Suprapubic skin (tissue), 4 donors: ENCODE measurements around the gene OR2T5.
"Not testable (repeated sequence)": the region's sequence is repeated elsewhere in the genome, so short reads cannot be mapped to it uniquely, and the experiment has no call there.

Source experiments
- CTCF ChIP-seq, 2 donors: fragments of 200-600 bp in 1 of 2; fragments of 450-650 bp in 1 of 2; sonication (generic) in 1 of 2; IDR thresholded peaks; one replicate each; pipeline ENCODE4 v1.5.1; 2016 to 2019; ENCODE audit warnings: antibody characterized with exemption in 2 of 2, mild to moderate bottlenecking in 1 of 2, moderate library complexity in 1 of 2
- EP300 ChIP-seq: sonication (generic); formaldehyde crosslinking; IDR thresholded peaks from one replicate; pipeline ENCODE4 v1.6.1; 2017; ENCODE audit warnings: antibody characterized with exemption
- POLR2A ChIP-seq, 2 donors: fragments of 450-650 bp; IDR thresholded peaks; one replicate each; pipeline ENCODE4 v1.6.1; 2017; ENCODE audit warnings: antibody characterized with exemption in 2 of 2, mild to moderate bottlenecking in 2 of 2, moderate library complexity in 2 of 2
- POLR2AphosphoS5 ChIP-seq, 3 donors: sonication (generic); formaldehyde crosslinking; IDR thresholded peaks; one replicate each; pipeline ENCODE4 v1.6.1; 2017; ENCODE audit warnings: antibody characterized with exemption in 3 of 3

GRCh38 chr1:248448409-248449074 lies 39.8 kb upstream of the OR2T5 start:
- TF ChIP-seq POLR2A (IDR thresholded peaks at IDR 0.05); CTCF (IDR thresholded peaks at IDR 0.05); POLR2AphosphoS5 (IDR thresholded peaks at IDR 0.05); EP300: not testable (repeated sequence)
